ENCODE data around the gene NUDT8.
A peak's percentile ranks its signal among the peaks of the same experiment; 100 is the strongest.
"Not testable (repeated sequence)": the region's sequence is repeated elsewhere in the genome, so short reads cannot be mapped to it uniquely, and the experiment has no call there.

The NUDT8 gene

DNA sequence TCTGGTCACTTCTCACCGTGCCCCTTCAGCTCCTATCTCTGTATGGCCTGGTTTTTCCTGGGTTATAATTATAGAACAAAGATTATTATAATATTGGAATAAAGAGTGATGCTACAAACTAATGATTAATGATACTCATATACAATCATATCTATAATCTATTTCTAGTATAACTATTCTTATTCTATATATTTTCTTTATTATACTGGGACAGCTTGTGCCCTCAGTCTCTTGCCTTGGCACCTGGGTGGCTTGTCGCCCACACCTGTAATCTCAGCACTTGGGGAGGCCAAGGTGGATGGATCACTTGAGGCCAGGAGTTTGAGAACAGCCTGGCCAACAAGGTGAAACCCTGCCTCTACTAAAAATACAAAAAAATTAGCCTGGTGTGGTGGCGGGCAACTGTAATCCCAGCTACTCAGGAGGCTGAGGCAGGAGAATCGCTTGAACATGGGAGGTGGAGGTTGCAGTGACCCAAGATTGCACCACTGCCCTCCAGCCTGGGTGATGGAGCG lies 30.0 kb upstream of the NUDT8 start:
- not testable (repeated sequence) for DNase-seq (ENCODE audit: low read depth)

DNA sequence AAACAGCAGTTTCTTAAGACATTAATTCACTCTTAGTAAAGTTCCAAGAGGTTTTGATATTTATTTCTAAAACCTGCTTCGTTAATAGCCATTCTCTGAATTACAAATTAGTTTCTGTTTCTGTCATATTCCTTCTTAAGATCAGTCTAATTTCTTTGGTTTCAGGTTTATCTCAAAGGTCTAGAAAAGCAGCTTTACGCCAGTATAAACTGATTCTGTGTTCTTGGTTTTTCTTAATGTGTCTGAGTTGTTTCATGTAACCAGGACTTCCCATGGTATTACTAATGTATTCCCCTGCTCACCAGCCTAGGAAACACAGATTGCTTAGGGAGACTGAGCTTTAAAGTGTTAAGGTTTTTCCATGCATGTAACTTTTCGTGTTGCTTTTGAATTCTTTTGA lies 27.6 kb upstream of the NUDT8 start:
- DNase-seq (ENCODE audit: low read depth): no peak

DNA sequence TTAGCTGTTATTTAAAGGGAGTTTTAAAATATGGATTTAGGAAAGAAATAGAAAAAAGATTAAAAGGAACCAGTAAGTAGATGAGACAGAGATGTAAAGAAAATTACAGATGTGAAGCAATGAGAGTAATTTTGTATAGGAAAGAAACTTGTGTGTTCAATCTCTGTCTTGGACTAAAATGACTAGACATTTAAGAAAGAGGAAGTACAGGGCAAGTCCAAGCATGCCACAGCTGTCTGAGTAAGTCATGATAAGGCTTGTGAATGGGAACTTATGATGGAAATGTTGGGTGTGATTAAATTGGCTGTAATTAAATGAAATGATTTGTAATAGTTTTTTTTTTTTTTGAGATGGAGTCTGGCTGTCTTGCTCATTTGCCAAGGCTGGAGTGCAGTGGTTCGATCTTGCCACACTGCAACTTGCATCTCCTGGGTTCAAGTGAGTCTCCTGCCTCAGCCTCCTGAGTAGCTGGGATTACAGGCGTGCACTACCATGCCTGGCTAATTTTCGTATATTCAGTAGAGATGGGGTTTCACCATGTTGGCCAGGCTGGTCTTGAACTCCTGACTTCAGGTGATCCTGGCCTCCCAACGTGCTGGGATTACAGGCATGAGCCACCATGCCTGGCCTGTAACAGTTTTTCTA lies 26.7 kb upstream of the NUDT8 start:
- DNase-seq (ENCODE audit: low read depth): peak; percentile 41

DNA sequence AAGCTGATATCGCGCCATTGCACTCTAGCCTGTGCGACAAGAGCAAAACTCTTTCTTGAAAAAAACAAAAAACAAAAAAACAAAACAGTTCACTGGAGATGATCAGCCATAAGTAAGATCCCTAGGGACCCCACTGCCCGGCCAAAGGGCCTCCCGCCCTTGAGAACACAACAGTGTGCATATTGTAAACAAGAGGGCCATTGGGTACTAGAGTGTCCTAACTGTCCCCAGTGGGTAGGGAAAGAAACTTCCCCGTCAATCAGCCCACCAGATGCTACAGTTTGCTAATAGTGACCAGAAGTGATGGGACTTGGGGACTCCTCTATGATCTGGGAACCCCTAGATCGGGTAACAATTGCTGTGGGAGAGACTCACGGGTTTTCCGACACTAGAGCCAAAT lies 24.5 kb upstream of the NUDT8 start:
- no peak for DNase-seq (ENCODE audit: low read depth)

DNA sequence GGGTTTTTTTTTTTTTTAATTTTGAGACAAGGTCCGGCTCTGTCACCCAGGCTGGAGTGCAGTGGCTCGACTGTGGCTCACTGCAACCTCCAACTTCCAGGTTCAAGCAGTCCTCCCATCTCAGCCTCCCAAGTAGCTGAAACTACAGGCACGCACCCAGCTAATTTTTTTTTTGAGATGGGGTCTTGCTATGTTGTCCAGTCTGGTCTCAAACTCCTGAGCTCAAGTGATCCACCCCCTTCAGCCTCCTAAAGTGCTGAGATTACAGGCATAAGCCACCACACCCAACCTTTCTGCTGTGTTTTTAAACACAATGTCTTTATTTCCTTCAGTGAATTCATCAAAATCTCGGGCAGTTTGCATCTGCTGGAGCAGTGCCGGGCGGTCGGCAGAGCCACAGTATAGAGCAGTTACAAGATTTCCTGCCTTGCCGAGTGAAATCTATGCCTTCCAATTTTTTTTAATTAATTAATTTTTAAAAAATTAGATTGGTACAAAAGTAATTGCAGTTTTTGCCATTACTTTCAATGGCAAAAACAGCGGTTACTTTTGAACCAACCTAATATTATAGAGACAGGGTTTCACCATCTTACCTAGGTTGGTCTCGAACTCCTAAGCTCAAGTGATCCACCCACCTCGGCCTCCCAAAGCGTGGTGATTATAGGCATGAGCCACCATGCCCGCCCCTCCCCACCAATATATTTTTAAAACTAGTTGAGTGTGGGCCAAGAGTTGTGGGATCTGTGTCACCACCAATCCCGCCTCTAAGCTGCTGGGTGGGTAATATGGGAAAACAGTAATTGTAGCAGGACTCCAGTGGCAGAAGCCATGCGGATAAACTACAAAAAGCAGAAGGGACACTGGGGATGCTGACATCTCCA lies 23.5 kb upstream of the NUDT8 start:
- no peak for DNase-seq (ENCODE audit: low read depth)

DNA sequence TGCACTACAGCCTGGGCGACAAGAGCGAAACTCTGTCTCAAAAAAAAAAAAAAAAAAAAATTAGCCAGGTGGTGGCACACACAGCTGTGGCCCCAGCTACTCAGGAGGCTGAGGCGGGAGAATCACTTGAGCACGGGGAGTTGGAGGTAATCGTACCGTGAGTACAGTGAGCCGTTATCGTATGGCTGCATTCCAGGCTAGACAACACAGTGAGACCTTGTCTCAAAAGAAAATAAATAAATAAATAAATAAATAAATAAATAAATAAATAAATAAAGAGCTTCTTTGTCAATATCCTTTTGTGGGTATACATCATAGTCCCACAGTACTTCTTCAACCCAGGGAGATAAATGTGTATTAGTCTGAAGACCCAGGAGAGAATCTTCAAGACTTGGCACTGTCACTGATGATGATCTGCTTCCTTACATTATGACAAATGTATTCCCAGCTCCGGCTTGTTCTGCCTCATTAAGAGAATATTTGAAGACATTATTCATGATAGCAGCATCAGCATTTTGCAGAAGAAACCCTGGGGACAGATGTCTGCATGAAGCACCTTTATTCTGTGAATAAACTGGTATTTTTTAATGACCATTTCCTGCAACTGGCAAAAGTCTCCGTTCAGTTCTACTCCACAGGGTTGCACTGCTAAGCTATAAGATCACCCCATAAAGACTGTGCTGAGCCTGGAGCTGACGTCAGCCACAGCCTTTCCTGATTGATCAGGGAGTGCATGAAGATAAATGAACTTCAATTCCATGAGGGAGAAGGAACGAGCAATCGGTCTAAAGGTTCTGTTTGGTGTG lies 22.4 kb upstream of the NUDT8 start:
- DNase-seq (ENCODE audit: low read depth): no peak

DNA sequence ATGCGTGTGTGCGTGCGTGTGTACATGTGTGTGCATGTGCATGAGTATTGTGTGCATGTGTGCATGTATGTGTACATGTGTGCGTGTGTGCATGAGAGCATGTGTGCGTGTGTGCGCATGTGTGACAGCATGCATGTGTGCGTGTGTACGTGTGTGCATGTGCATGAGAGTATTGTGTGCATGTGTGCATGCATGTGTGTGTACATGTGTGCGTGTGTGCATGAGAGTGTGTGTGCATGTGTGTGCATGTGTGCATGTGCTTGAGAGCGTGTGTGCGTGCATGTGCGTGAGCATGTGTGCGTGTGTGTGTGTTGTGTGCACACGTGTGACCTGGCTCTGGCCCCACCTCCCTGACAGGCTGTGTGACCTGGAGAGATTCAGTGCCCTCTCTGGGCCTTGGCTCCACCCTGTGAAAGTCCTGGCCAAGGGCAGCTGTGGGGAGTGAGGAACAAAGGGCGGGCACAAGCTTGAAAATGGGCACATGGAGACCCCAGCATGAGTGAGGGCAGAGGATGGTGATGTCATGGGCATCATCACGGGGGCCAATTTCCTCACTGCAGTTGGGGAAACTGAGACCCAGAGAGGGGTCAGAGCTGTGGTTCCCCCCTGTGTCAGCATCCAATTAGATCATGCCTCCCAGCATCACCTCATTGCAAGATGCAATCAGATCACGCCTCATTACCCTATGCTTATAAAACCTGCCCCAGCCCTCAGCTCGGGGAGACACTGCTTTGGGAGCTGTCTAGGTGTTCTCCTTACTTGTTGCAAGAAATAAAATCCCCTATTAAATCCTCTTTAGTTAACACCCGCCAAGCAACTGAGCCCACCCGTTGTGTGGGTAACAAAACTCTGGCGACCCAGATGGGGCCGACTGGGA lies 20.1 kb upstream of the NUDT8 start:
- no peak for DNase-seq (ENCODE audit: low read depth)

DNA sequence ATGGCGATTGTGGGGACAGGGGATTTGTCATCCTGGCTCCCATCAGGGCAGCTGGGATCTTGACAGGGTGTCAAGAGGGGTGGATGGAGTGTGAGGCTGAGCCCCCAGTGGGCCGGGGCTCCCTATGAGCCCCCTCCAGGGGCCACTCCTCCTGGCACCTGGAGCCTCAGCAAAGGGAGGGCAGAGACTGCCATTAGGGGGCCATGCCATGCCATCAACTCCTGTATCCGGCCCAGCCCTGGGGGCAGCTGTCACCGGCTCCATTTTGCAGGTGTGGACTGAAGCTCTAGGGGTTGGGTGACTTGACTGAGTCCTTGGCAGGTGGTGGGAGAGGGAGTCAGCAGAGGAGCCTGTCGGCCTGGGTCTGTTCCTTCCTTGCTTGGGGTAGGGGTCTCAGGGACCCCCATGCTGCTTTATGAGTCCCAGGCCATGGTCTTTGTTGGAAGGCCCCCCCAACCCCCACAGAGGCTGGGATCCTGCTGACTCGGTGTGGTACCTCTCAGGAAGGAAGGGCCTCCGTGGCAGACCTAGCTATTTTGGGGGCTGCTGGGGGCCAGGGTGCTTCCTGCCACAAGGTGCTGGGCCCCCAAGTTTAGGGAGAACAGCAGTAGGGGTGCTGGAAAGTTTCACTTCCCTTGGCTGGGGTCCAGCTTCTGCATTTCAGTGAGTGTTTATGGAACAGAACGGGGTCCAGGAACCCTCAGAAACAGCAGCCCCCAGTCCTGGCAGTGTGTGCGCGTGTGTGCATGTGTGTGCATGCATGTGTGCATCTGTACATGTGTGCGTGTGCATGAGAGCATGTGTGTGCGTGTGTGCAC lies 19.3 kb upstream of the NUDT8 start:
- no peak for DNase-seq (ENCODE audit: low read depth)

DNA sequence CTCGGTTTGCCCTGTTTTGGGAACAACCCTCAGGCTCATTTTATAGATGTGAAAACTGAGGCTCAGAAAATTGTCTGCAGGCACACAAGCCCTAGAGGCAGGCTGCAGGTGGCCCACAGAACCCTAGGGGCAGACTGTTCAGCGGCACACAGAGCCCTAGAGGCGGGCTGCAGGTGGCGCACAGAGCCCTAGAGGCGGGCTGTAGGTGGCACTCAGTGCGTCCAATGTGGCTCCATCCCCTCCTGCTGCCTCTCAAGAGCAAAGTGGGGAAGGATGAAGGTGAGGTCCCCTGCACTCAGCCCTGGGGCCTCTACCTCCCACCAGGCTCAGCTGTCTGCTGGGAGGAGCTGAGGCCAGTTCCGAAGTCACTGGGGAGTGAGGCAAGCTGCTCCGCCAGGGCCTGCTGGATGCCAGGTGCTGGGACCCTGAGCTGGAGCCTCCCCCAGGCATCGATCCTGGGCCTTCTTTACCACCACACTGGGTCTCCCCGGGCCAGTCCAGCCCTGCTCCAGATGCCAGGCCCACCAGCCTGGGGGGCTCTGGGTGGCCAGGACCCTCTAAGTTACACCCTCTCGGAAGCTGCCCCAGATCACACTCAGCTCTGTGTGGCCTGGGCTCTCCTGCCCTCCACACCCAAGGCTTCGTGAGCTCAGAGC lies 18.5 kb upstream of the NUDT8 start:
- DNase-seq (ENCODE audit: low read depth): no peak

DNA sequence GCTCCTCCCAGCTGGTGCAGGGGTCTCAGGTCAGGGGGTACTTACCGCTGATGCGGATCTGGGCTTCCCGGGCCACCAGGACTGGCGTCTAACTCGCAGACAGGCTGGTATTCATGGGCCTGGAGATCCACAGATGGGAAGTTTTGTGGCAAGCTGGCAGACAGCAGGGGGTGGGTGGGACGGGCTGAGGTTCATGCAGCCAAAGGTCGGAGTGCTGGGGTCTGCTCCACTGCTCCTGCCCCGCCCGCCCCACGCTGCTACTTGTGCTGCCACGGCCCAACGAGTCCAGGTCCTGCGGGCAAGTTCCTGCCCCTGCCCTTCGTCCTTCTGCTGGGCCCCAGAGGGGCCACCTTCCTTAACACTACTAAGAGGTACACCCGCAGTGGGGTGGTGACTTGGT lies 17.7 kb upstream of the NUDT8 start:
- no peak for DNase-seq (ENCODE audit: low read depth)

DNA sequence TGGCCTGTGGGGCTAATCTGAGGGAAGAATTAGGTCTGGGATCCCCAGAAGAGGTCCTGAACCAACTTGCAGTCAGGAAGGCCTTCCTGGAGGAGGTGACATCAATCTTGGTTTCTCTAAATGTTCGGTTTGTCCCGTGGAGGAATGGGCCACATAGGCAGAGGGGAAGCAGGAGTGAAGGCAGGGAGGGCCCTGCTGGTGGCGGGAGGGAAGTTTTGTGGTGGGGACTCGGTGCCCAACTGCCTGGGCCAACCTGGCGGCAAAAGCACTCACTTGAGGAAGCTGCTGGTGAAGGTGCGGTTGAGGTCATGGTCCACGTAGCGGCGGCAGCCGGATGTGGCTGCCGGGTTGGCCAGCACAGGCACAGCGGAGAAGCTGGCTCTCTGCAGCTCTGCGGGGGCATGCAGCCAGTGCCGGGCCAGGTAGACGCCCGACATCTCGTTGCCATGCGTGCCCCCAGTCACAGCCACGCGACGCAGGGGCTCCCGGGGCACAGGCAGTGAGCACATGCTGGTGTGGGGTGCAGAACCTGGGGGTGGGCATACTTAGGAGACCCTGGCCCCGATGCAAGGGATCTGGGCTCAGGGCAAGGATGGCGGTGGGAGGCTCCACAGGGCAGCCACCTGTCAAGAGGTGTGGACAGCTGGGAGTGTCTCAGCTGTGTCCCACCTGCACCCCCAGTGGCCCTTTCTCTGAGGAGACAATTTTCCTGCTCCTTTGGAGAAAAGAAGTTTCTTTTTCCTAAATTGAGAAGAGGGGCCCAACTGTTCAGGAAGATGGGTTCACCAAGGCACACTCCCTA lies 17.0 kb upstream of the NUDT8 start:
- no peak for DNase-seq (ENCODE audit: low read depth)

DNA sequence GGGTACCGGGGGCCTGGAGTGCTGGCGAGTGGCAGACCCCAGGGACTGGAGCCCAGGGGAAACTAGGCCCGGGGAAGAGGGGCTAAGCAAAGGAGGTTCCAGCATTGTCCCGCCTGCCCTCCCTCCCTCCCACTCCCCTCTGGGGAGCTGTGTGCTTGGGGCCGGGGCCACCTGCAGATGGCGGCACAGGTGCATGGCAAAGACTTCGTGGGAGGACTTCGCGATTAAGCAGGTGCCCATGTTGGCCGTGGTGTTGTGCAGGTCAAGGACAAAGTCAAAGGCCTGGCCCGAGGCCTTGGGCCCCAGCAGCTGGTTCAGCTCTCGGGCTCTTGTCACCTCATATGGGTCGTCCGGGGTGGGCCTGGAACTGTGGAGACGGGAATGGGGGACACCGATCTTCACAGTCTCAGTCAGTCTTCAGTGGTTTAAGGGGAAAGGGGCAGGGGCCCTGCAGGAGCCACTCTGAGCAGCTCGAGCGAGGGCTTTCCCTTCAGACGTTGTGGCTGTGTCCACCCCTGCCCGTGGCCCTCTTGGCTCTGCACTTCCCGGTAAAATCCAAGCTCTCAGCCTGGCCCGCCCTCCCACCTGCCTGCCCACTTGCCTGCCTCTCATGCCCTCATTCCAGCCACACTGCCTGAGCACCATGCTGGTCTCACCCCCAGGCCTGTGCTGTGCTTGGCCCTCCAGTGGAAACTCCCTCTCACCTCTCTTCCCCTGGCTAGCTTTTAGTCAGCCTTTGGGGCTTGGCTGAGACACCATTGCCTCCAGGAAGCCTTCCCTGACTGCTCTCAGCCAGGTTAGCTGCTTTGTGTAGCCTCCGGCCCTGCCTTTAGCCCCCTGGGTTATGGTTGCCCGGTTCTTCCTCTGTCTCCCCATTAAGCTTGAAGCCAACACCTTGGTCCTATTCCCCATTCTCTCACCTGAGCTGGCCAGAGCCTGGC lies 16.1 kb upstream of the NUDT8 start:
- no peak for DNase-seq (ENCODE audit: low read depth)

DNA sequence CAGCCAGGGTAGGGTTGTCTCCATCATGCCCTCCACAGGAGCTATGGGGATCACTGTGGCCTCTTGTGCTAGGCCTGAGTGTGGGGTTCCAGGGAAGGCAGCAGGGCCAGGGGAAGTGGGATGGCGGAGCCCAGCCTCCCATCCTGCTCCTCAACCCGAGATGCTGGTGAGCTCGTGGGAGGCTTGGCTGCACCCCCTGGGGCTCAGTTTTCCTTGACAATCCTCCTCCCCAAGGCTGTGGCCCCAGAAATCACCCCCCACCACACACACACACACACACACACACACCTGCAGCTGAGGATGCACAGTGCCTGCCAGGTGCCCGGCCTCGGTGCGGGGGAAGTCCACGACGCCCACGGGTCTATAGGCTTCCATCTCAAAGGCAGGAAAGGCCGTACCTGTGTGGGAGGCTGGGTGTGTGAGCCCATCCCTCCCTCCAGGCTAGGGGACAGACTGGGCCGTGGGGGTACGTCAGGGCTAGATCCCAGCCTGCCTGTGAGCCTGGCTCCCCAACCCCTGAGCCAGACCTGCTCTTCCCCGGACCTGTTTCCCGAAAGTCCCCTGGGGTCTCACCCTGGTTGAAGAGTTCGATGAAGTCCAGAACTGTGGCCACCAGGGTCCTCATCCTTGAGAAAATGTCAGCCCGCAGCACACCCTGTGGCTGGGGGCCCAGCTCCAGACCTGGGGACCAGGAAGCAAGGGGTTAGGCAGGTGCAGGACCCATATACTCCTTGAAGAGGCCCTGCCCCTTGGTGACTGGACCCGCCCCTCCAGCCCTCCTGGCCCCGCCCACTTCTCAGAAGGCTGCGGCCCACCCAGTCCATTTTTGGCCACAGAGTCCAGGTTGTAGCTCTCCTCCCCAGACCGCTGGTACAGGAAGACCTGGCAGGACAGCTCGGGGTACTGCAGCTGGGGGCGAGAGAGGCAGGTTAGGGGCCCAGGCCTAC lies 15.0 kb upstream of the NUDT8 start:
- no peak for DNase-seq (ENCODE audit: low read depth)

DNA sequence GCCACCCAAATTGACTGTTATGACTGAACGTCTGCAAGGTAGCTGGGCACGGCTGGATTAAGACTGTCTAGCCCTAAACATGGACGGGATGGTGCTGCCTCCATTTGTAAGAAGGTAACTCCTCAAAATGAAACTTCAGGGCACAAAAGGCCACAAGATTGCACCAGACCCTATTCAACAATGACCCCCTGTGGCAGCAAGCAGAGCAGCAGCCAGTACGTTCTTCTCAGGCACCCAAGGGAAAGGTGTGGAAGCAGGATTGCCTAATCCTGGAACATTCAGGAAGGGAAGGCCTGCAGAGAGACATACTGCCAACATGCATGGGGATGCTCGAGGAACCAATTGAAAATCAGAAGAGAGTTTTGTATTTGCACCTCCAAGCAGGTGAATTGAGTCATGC lies 14.3 kb upstream of the NUDT8 start:
- DNase-seq (ENCODE audit: low read depth): peak; percentile 9

DNA sequence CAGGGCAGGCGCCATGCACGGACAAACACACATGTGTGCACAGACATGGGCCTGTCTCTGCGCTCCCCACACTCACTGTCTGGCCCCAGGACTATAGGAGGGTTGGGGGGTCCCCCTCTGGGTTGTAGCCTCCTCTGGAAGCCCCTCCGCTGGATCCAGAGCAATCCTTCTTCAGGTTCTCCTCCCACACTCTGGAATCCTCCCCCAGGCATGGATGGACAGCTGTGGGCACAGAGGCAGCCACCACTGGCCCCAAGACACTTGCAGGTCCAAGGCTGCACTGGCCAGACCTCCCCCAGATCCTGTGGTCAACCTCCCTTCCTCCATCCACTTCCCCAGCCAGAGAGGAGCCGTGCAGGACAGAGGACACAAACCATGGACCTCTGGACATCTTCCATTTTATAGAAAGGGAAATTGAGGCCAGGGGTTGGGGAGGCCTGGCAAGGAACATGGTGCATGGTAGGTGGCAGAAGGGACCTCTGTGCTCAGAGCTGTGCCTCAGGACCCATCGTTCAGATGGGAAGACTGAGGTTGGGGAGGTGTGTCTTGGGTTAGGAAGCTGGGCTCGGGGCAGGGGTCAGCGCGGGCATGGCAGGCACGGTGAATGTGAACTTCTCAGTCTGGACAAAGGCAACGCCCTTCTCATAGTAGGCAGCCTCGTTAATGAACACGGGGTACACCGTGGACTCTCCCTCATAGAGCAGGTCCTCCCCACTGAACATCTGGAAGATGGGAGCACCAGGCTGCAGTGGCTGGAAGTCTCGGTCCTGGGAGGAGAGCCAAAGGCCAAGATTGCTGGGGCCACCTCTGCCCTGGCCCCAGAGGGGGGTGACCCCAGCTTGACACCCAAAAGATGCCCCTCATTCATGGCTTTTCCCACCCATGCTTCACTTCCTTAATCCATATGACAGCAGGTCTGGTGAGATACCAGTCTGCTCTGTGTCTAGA lies 12.7 kb upstream of the NUDT8 start:
- DNase-seq (ENCODE audit: low read depth): no peak

Data from iris pigment epithelial cell (primary cell).